Mammary epithelial cell (primary cell): ENCODE results near the gene DNAH10.

ENCODE experiments used
- CTCF ChIP-seq, 2 donors: IDR thresholded peaks in 1 of 2; conservative IDR thresholded peaks in 1 of 2; 2 replicates each; pipeline ENCODE4 v1.5.1; 2011 to 2012; ENCODE audit warnings: inconsistent platforms in 2 of 2, low read length in 2 of 2, mild to moderate bottlenecking in 2 of 2, control low read depth in 1 of 2, low read depth in 1 of 2; ENCODE audit not compliant: insufficient read depth in 1 of 2; ENCODE audit errors: extremely low read depth in 1 of 2
- EZH2 ChIP-seq: IDR thresholded peaks from 2 replicates; pipeline ENCODE4 v1.6.1; 2012; ENCODE audit warnings: low read length, inconsistent platforms, borderline replicate concordance

DNA sequence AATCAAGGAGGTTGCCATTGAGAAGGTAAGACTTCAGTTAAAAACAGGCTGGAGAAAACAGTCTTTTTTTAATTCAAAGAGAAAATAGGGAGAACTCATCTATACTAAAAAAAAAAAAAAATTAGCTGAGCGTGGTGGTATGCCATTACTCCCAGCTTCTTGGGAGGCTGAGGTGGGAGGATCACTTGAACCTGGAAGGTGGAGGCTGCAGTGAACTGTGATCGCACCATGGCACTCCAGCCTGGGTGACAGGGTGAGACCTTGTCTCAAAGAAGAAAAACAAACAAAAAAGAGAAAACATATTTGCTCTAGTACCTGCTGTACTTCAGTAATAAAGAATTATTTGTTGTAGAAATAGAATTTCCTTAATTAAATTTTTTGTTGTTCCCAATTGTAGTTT lies 68.6 kb downstream of the DNAH10 start:
- TF ChIP-seq CTCF (conservative IDR thresholded peaks at IDR 0.05 in 1 of 2, IDR thresholded peaks at IDR 0.05 in 1 of 2; ENCODE audit: extremely low read depth in 1 of 2, insufficient read depth in 1 of 2, low read depth in 1 of 2, low read length in 2 of 2), result no peak
- TF ChIP-seq EZH2, result no peak
